ENCODE results near the gene CDH12. TPM values are rescaled to one million over a fixed set of nuclear protein-coding genes. Genes with fewer than 3 reads are reported as not detected.

CDH12 gene
- total RNA-seq, 1 experiment from 2014 or later: not detected

DNA sequence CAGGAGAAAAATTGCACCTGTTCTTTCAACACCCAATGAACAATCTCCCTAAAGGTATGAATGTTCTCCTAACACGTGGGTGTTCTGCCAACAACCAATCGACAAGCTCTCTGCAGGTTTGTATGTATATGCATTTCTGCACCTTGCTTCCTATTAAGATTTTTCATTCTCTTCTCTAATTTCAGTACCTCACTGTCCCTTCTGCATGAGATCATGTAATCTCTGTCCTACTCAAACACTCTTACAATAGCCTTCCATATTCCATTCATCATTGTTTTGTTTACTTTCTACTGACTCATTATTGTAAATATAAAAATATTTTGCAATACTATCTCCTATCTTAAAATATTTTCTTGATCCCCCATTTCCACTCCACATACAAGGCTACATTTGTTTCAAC is 382.0 kb downstream of the CDH12 start:
- Histone ChIP-seq H3K14ac (ENCODE audit: insufficient read depth, low read length) (no peak overlapping the region), H2AFZ (ENCODE audit: low read length) (no peak overlapping the region), H3K23ac (ENCODE audit: insufficient read length, low read depth, low read length) (no peak overlapping the region), H3K79me2 (ENCODE audit: insufficient read depth, low read length) (no peaks in the 10 kb centered on the region), H3K27ac (ENCODE audit: insufficient read length, low read depth, low read length) (no peak overlapping the region), H3K27me3 (ENCODE audit: insufficient read depth, low read length) (no peaks in the 10 kb centered on the region), H2BK5ac (ENCODE audit: insufficient read length, low read length) (no peak overlapping the region), H3K4me1 (ENCODE audit: insufficient read depth, low read length) (no peaks in the 10 kb centered on the region), H3T11ph (ENCODE audit: low read length) (no peak overlapping the region), H3K79me1 (ENCODE audit: insufficient read depth, low read depth, low read length, poor library complexity, severe bottlenecking) (no peaks in the 10 kb centered on the region), H3K4ac (ENCODE audit: low read depth, low read length) (no peak overlapping the region), H3K4me2 (ENCODE audit: insufficient read depth, insufficient read length, low read length) (no peak overlapping the region), H2AK5ac (ENCODE audit: insufficient read length, low read length) (no peak overlapping the region), H4K5ac (ENCODE audit: insufficient read length, low read depth, low read length) (no peak overlapping the region), H4K91ac (ENCODE audit: insufficient read length, low read depth, low read length) (no peak overlapping the region), H3K56ac (ENCODE audit: insufficient read length, low read depth, low read length) (no peak overlapping the region), H2BK120ac (ENCODE audit: low read depth, low read length, poor library complexity, severe bottlenecking) (no peak overlapping the region), H3K9ac (ENCODE audit: extremely low read depth, insufficient read length, low read length) (no peak overlapping the region), H4K8ac (replicated peaks; ENCODE audit: insufficient read length, low read depth, low read length) (no peak overlapping the region), H3K9me3 (ENCODE audit: control insufficient read depth, low read depth, low read length) (no peaks in the 10 kb centered on the region), H2BK20ac (ENCODE audit: low read depth, low read length, poor library complexity, severe bottlenecking) (no peak overlapping the region), H3K18ac (ENCODE audit: insufficient read length, low read depth, low read length) (no peak overlapping the region), H3K23me2 (ENCODE audit: insufficient read length, low read depth, low read length, poor library complexity, severe bottlenecking) (no peaks in the 10 kb centered on the region), H4K20me1 (ENCODE audit: control insufficient read depth, insufficient read depth, insufficient read length) (no peaks in the 10 kb centered on the region), H2BK12ac (ENCODE audit: insufficient read length, low read depth, low read length) (no peak overlapping the region), H2BK15ac (ENCODE audit: low read depth, low read length) (no peak overlapping the region)
- DNase-seq: no peak
- H3K36me3 Mint-ChIP-seq (ENCODE audit: insufficient read depth in 1 of 3, low read depth in 3 of 3): no peaks in the 10 kb centered on the region
- no peaks in the 10 kb centered on the region for H3K9me3 Mint-ChIP-seq
- no peak overlapping the region for H3K27ac Mint-ChIP-seq
- no CpG with 5 or more reads among the region's 2 CpGs for WGBS (ENCODE audit: extremely low coverage, insufficient read length, low lambda C conversion rate)
- TF ChIP-seq, protein P1, sequence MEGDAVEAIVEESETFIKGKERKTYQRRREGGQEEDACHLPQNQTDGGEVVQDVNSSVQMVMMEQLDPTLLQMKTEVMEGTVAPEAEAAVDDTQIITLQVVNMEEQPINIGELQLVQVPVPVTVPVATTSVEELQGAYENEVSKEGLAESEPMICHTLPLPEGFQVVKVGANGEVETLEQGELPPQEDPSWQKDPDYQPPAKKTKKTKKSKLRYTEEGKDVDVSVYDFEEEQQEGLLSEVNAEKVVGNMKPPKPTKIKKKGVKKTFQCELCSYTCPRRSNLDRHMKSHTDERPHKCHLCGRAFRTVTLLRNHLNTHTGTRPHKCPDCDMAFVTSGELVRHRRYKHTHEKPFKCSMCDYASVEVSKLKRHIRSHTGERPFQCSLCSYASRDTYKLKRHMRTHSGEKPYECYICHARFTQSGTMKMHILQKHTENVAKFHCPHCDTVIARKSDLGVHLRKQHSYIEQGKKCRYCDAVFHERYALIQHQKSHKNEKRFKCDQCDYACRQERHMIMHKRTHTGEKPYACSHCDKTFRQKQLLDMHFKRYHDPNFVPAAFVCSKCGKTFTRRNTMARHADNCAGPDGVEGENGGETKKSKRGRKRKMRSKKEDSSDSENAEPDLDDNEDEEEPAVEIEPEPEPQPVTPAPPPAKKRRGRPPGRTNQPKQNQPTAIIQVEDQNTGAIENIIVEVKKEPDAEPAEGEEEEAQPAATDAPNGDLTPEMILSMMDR (conservative IDR thresholded peaks at IDR 0.05): no peak
- no peaks in the 10 kb centered on the region for H3K27me3 Mint-ChIP-seq (ENCODE audit: low read depth)
- H3K4me3 Mint-ChIP-seq: no peak overlapping the region
- no peaks in the 10 kb centered on the region for H3K4me1 Mint-ChIP-seq
